Measurements from ENCODE around the gene OSBPL5.

GRCh38 chr11:3164138-3164551 lies 965 bp downstream of the OSBPL5 start:
- TF ChIP-seq CTCF (IDR thresholded peaks at IDR 0.05; ENCODE audit: low read depth, low read length) (no peak), EZH2phosphoT487 (IDR thresholded peaks at IDR 0.05; ENCODE audit: low read depth) (no peak)
